IMR-90 (cell line): ENCODE measurements around the gene THADA. TPM values are rescaled to one million over a fixed set of nuclear protein-coding genes. Genes with fewer than 3 reads are reported as not detected.
A peak's percentile ranks its signal among the peaks of the same experiment; 100 is the strongest.

Experiments
- ATAC-seq: fragments of 200-7000 bp; cut with Tn5 transposase; 2 replicates; pipeline ENCODE4 v1.9.1; 2020; ENCODE audit warnings: low read depth, mild to moderate bottlenecking, moderate library complexity
- BruUV-seq: library from RNA; stranded (reverse); fragments of 400-500 nt; replicated peaks from 2 replicates; lab custom pipeline; 2021; lab: Mats Ljungman, UMichigan
- CTCF ChIA-PET: fragments of 300-600 bp; formaldehyde crosslinking; extraction: SDS; loops from one replicate; lab custom pipeline; 2021; ENCODE audit warnings: antibody characterized with exemption; lab: Yijun Ruan, JAX
- POLR2A ChIA-PET: fragments of 300-600 bp; sonication (Branson Sonifier 250); formaldehyde crosslinking; loops from one replicate; lab custom pipeline; 2022; ENCODE audit warnings: antibody characterized with exemption; ENCODE audit not compliant: unreplicated experiment; lab: Charles Lee
- DNase-seq: peaks from one replicate; pipeline ENCODE4 v3.0.0; 2013
- H2AFZ ChIP-seq: replicated peaks from 2 replicates; pipeline ENCODE3; 2013; ENCODE audit warnings: low read length, mild to moderate bottlenecking; ENCODE audit not compliant: poor library complexity
- H2AK5ac ChIP-seq: 2 replicates; pipeline ENCODE4 v1.6.1; 2013; ENCODE audit warnings: low read depth, low read length, inconsistent platforms
- H2AK9ac ChIP-seq: replicated peaks from 2 replicates; pipeline ENCODE3; 2013; ENCODE audit warnings: mild to moderate bottlenecking, low read depth, low read length, moderate library complexity; ENCODE audit not compliant: poor library complexity
- H2BK120ac ChIP-seq: 2 replicates; pipeline ENCODE4 v1.6.1; 2013; ENCODE audit warnings: low read depth, low read length, inconsistent platforms
- H2BK15ac ChIP-seq: 3 replicates; pipeline ENCODE4 v1.6.1; 2013; ENCODE audit warnings: low read depth, low read length, inconsistent platforms
- H2BK20ac ChIP-seq: 2 replicates; pipeline ENCODE4 v1.6.1; 2013; ENCODE audit warnings: low read depth, mild to moderate bottlenecking, inconsistent platforms, low read length, moderate library complexity
- H2BK5ac ChIP-seq: 2 replicates; pipeline ENCODE4 v1.6.1; 2013; ENCODE audit warnings: mild to moderate bottlenecking, low read depth, low read length, inconsistent platforms; ENCODE audit not compliant: poor library complexity, severe bottlenecking
- H3K14ac ChIP-seq: replicated peaks from 2 replicates; pipeline ENCODE4 v1.6.1; 2013; ENCODE audit warnings: low read depth, low read length, inconsistent platforms
- H3K18ac ChIP-seq: 2 replicates; pipeline ENCODE4 v1.6.1; 2013; ENCODE audit warnings: low read depth, low read length, control low read depth
- H3K23ac ChIP-seq: 2 replicates; pipeline ENCODE4 v1.6.1; 2013; ENCODE audit warnings: low read depth, low read length, inconsistent platforms
- H3K27ac ChIP-seq: 2 replicates; pipeline ENCODE4 v1.5.1; 2013; ENCODE audit warnings: mild to moderate bottlenecking, control low read depth, low read length; ENCODE audit not compliant: insufficient read depth
- H3K27me3 ChIP-seq: 2 replicates; pipeline ENCODE4 v1.6.1; 2013; ENCODE audit warnings: low read length; ENCODE audit not compliant: control insufficient read depth, insufficient read depth
- H3K36me3 ChIP-seq: 2 replicates; pipeline ENCODE4 v1.6.1; 2013; ENCODE audit warnings: low read length, mixed read lengths; ENCODE audit not compliant: control insufficient read depth, insufficient read depth
- H3K4ac ChIP-seq: 2 replicates; pipeline ENCODE4 v1.6.1; 2013; ENCODE audit warnings: low read depth, low read length, inconsistent platforms
- H3K4me1 ChIP-seq: 2 replicates; pipeline ENCODE4 v1.6.1; 2013; ENCODE audit warnings: low read length, mixed read lengths; ENCODE audit not compliant: control insufficient read depth, insufficient read depth
- H3K4me2 ChIP-seq: 2 replicates; pipeline ENCODE4 v1.6.1; 2013; ENCODE audit warnings: low read depth, mild to moderate bottlenecking, control low read depth, low read length, moderate library complexity
- H3K4me3 ChIP-seq: 2 replicates; pipeline ENCODE4 v1.5.1; 2013; ENCODE audit warnings: low read depth, mild to moderate bottlenecking, control low read depth, low read length, moderate library complexity; ENCODE audit not compliant: insufficient read depth
- H3K56ac ChIP-seq: 2 replicates; pipeline ENCODE4 v1.6.1; 2013; ENCODE audit warnings: low read length, inconsistent platforms; ENCODE audit not compliant: insufficient read depth; ENCODE audit errors: extremely low read depth
- H3K79me1 ChIP-seq, 2 experiments: 2 replicates each; pipeline ENCODE4 v1.6.1; 2013; ENCODE audit warnings: low read length in 2 of 2, inconsistent platforms in 1 of 2, low read depth in 1 of 2
- H3K9ac ChIP-seq: 2 replicates; pipeline ENCODE4 v1.6.1; 2013; ENCODE audit warnings: low read depth, low read length, control low read depth
- H3K9me1 ChIP-seq: 2 replicates; pipeline ENCODE4 v1.6.1; 2013; ENCODE audit warnings: low read length, inconsistent platforms; ENCODE audit not compliant: insufficient read depth
- H3K9me3 ChIP-seq: 2 replicates; pipeline ENCODE4 v1.6.1; 2013; ENCODE audit warnings: low read length; ENCODE audit not compliant: control insufficient read depth, insufficient read depth
- H4K20me1 ChIP-seq: 2 replicates; pipeline ENCODE4 v1.6.1; 2013; ENCODE audit warnings: low read length, inconsistent platforms; ENCODE audit not compliant: insufficient read depth
- H4K5ac ChIP-seq: 2 replicates; pipeline ENCODE4 v1.6.1; 2013; ENCODE audit warnings: mild to moderate bottlenecking, low read depth, low read length, control low read depth
- H4K8ac ChIP-seq, 2 experiments: 2 replicates each; pipeline ENCODE4 v1.6.1; 2013; ENCODE audit warnings: low read depth in 2 of 2, low read length in 2 of 2, control low read depth in 1 of 2, inconsistent platforms in 1 of 2
- H4K91ac ChIP-seq: 2 replicates; pipeline ENCODE4 v1.6.1; 2013; ENCODE audit warnings: low read depth, low read length, inconsistent platforms; ENCODE audit not compliant: insufficient read depth
- BHLHE40 ChIP-seq: fragments of 150-350 bp; IDR thresholded peaks from 2 replicates; pipeline ENCODE4 v1.6.1; 2016; ENCODE audit warnings: mild to moderate bottlenecking, low read depth, low read length
- ELK1 ChIP-seq: fragments of 150-350 bp; IDR thresholded peaks from 2 replicates; pipeline ENCODE4 v1.6.1; 2016; ENCODE audit warnings: low read depth, mild to moderate bottlenecking, low read length, moderate library complexity, borderline replicate concordance
- WGBS, 2 experiments: methylation state at CpG; one replicate each; pipeline versions ENCODE4 v1.1.5 to v1.1.7; 2013; ENCODE audit warnings: missing lambda C conversion rate in 2 of 2; ENCODE audit not compliant: insufficient read length in 1 of 2; ENCODE audit errors: extremely low coverage in 2 of 2; 5-methylcytosine and 5-hydroxymethylcytosine counted together
- dilution Hi-C: fragments of 300-500 bp; cut with HindIII; formaldehyde crosslinking; loops from one replicate; pipeline ENCODE4 v1.14.3; 2018; ENCODE audit warnings: low sequenced_read_pairs; ENCODE audit not compliant: unreplicated experiment
- in situ Hi-C: fragments of 300-500 bp; cut with MboI; formaldehyde crosslinking; loops from 3 replicates; pipeline ENCODE4 v1.14.3; 2019; ENCODE audit warnings: low sequenced_read_pairs, inconsistent platforms, mixed read lengths
- intact Hi-C: fragments of 100-400 bp; cut with micrococcal nuclease; formaldehyde crosslinking; loops from 2 replicates; pipeline ENCODE4 v1.10.0; 2022
- polyA plus RNA-seq, 3 experiments: library from polyadenylated mRNA; depleted of rRNA; stranded (reverse); fragments of >200 nt; gene quantifications; 2 replicates each; pipeline ENCODE4 v1.2.3, GENCODE V29; 2012; ENCODE audit warnings: low replicate concordance in 1 of 3
- total RNA-seq: library from RNA; depleted of rRNA; stranded (reverse); fragments of >200 nt; gene quantifications from 2 replicates; pipeline ENCODE4 v1.2.3, GENCODE V29; 2012

THADA gene
- total and polyA plus RNA-seq, 2 of the 4 experiments (the other 2 are of a cell fraction), result 10.5 to 21.3 TPM

- H3K18ac ChIP-seq, result peak overlapping the region; percentile 65
- H2BK15ac ChIP-seq, result no peak overlapping the region; the same call in 2 of the 3 replicates
- H2BK120ac ChIP-seq, result peak overlapping the region; percentile 30; the same call in 1 of the 2 replicates
- peak overlapping the region; percentile 86 for H3K4ac ChIP-seq
- 0 out of 2 replicates have a peak overlapping the region, but pooled peaks have one; percentile 17 for H3K14ac ChIP-seq
- in situ Hi-C loops (no loop called here), intact Hi-C loops (no loop called here), dilution Hi-C loops (no loop called here)
- H4K20me1 ChIP-seq, result peaks cover 8% of the 10 kb centered on the region; the same call in 1 of the 2 replicates
- TF ChIP-seq ELK1 (no peak), BHLHE40 (no peak)
- no peak overlapping the region for H3K23ac ChIP-seq
- peak overlapping the region; percentile 26; the same call in 1 of the 2 replicates for H3K27ac ChIP-seq
- 0 out of 2 replicates have a peak overlapping the region, but pooled peaks have one; percentile 17 for H4K91ac ChIP-seq
- no peak overlapping the region for H2AK9ac ChIP-seq
- H3K9ac ChIP-seq, result no peak overlapping the region
- H4K5ac ChIP-seq, result 0 out of 2 replicates have a peak overlapping the region, but pooled peaks have one; percentile 19
- ATAC-seq (no peak; the same call in 1 of the 2 replicates), DNase-seq (no peak)
- H3K9me3 ChIP-seq, result no peaks in the 10 kb centered on the region
- H3K36me3 ChIP-seq, result no peaks in the 10 kb centered on the region
- ChIA-PET POLR2A (no interaction called here), CTCF (interaction anchor here (1.4 kb wide), 1 partner anchor 45 kb away, joined by 3 read pairs; no protein-coding TSS in a partner anchor)
- 97% methylated on average over 3 of the region's 6 CpGs; no CpG with 5 or more reads in 1 of the 2 experiments for WGBS, 2 experiments
- 0 out of 2 replicates have a peak, but pooled peaks cover 2% of the 10 kb centered on the region for H3K27me3 ChIP-seq
- no peaks in the 10 kb centered on the region for H3K79me1 ChIP-seq
- H2BK20ac ChIP-seq, result peak overlapping the region; percentile 44; the same call in 1 of the 2 replicates
- BruUV-seq, result no TSS peak
- no peak overlapping the region for H4K8ac ChIP-seq
- H3K4me2 ChIP-seq, result peak overlapping the region; percentile 32; the same call in 1 of the 2 replicates
- no peaks in the 10 kb centered on the region for H3K9me1 ChIP-seq
- H3K4me1 ChIP-seq, result peaks cover 10% of the 10 kb centered on the region
- H2AFZ ChIP-seq, result peak overlapping the region; percentile 16
- no peak overlapping the region for H3K56ac ChIP-seq
- peak overlapping the region; percentile 85 for H2AK5ac ChIP-seq
- no peak overlapping the region for H3K4me3 ChIP-seq
- no peak overlapping the region for H2BK5ac ChIP-seq
These were observed 282.2 kb downstream of the THADA start for GRCh38 chr2:43313642-43314017.
